Adrenal gland (tissue), 5 donors: ENCODE measurements around the gene SIGLEC9.

Experiments used
- POLR2A ChIP-seq, 2 donors: fragments of 450-650 bp; IDR thresholded peaks; one replicate each; pipeline ENCODE4 v1.6.1; 2017; ENCODE audit warnings: antibody characterized with exemption in 2 of 2, mild to moderate bottlenecking in 2 of 2, moderate library complexity in 1 of 2
- TF ChIP-seq, protein P1 (sequence below), 6 experiments: fragments of 450-650 bp in 4 of 6; fragments of 200-600 bp in 2 of 6; sonication (generic) in 1 of 6; IDR thresholded peaks; 1 replicate in 5 of 6; 2 replicates in 1 of 6; pipeline versions ENCODE4 v1.5.1 to v1.8.0; 2016 to 2021; ENCODE audit warnings: antibody characterized with exemption in 6 of 6, mild to moderate bottlenecking in 2 of 6, moderate library complexity in 1 of 6
- donor health status: DM: no; HTN: no; CAD: no.

DNA sequence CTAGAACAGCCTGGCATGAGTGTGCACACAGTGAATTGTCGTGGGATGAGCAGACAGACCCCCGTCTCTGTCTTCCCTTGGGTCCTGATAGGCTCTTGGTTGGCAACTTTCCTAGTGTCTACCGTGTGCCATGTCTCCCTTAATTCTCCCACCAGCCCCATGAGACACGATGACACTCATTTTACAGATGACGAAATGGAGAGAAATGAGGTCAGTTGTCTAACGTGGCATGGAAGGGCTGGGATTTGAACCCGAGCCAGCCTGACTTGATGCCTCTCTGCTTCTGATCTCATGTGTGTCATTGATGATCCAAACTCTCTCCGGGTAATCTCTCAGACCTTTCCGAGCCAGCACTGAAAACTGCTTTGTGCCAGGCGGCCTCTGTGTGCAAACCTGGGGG lies 33.6 kb upstream of the SIGLEC9 start:
- TF ChIP-seq POLR2A (IDR thresholded peaks at IDR 0.05): no peak
- TF ChIP-seq, protein P1, sequence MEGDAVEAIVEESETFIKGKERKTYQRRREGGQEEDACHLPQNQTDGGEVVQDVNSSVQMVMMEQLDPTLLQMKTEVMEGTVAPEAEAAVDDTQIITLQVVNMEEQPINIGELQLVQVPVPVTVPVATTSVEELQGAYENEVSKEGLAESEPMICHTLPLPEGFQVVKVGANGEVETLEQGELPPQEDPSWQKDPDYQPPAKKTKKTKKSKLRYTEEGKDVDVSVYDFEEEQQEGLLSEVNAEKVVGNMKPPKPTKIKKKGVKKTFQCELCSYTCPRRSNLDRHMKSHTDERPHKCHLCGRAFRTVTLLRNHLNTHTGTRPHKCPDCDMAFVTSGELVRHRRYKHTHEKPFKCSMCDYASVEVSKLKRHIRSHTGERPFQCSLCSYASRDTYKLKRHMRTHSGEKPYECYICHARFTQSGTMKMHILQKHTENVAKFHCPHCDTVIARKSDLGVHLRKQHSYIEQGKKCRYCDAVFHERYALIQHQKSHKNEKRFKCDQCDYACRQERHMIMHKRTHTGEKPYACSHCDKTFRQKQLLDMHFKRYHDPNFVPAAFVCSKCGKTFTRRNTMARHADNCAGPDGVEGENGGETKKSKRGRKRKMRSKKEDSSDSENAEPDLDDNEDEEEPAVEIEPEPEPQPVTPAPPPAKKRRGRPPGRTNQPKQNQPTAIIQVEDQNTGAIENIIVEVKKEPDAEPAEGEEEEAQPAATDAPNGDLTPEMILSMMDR (IDR thresholded peaks at IDR 0.05): no peak
